HFF-Myc (cell line): Measurements from ENCODE around the gene SOX2.
"Not testable (repeated sequence)": the region's sequence is repeated elsewhere in the genome, so short reads cannot be mapped to it uniquely, and the experiment has no call there.

Experiments used
- DNase-seq: peaks from one replicate; pipeline ENCODE4 v3.0.0-alpha.2; 2011; ENCODE audit warnings: low read depth; ENCODE audit errors: extremely low read depth
- H3K4me3 ChIP-seq: replicated peaks from 2 replicates; pipeline ENCODE4 v1.5.1; 2011; ENCODE audit warnings: low read depth, mild to moderate bottlenecking, control low read depth, low read length
- TF ChIP-seq, protein P1 (sequence below): IDR thresholded peaks from 2 replicates; pipeline ENCODE4 v1.5.1; 2012; ENCODE audit warnings: mild to moderate bottlenecking, low read depth, low read length, control low read depth; ENCODE audit errors: missing control alignments

Gene SOX2

DNA sequence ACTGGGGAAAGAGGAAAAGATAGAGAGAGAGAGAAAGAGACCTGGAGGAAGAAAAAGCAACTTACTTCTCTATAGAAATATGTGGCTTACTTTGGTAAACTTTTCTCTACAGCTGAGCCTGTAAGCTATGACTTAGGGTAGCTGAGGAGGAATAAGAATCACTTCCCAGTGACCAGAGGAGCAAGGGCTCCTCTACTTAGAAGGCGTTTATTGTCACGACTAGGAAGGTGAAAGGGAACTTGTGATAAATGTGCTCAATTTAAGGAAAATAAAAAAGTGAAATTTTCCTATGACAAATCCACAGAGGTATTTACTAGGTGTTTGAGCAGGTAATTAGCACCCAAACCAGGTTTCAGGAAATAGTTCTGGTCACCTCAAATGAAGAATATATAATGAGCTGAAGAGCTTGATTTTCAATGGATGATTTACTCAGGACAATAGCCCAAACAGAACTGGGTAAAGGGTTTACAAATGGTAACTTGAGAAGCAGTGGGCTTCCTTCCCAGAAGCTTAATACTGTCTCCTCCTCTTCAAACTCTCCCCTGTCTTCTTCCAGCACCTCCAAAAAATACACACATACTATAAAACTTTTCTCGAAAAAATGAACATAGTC lies 46.1 kb downstream of the SOX2 start:
- no peak overlapping the region for H3K4me3 ChIP-seq
- TF ChIP-seq, protein P1, sequence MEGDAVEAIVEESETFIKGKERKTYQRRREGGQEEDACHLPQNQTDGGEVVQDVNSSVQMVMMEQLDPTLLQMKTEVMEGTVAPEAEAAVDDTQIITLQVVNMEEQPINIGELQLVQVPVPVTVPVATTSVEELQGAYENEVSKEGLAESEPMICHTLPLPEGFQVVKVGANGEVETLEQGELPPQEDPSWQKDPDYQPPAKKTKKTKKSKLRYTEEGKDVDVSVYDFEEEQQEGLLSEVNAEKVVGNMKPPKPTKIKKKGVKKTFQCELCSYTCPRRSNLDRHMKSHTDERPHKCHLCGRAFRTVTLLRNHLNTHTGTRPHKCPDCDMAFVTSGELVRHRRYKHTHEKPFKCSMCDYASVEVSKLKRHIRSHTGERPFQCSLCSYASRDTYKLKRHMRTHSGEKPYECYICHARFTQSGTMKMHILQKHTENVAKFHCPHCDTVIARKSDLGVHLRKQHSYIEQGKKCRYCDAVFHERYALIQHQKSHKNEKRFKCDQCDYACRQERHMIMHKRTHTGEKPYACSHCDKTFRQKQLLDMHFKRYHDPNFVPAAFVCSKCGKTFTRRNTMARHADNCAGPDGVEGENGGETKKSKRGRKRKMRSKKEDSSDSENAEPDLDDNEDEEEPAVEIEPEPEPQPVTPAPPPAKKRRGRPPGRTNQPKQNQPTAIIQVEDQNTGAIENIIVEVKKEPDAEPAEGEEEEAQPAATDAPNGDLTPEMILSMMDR = no peak
- DNase-seq = no peak

DNA sequence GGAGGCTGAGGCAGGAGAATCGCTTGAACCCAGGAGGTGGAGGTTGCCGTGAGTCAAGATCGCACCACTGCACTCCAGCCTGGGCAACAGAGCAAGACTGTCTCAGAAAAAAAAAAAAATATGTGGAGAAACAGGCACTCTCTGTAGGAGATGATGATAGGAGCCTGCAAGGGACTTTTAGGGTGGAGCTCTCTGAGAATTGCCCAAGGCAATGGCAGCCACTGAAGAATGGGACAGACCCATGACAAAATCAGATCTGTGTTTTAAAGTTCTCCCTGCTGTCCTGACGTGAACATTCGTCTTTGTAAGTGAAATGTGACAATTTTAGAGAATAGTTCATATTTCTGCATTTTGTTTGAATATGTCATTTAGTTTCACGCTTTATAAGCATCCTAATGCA lies 50.2 kb downstream of the SOX2 start:
- DNase-seq = no peak
- TF ChIP-seq, protein P1 = no peak
- no peak overlapping the region for H3K4me3 ChIP-seq

DNA sequence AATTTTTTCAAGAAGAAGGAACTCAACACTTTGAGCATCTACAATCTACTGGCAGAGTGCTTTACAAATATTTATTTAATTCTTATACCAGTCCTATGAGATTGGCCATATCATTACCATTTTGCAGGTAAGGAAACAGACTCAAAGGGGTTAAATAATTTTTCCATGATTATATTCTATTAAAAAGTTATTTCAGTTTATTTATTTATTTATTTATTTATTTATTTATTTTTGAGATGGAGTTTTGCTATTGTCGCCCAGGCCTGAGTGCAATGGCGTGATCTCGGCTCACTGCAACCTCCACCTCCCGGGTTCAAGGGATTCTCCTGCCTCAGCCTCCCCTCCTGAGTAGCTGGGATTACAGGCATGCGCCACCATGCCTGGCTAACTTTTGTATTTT lies 52.3 kb downstream of the SOX2 start:
- DNase-seq = not testable (repeated sequence)

More for the DNA sequence above, 52.3 kb downstream of the SOX2 start:
- not testable (repeated sequence) for H3K4me3 ChIP-seq
